Measurements from ENCODE around the gene DACH1.

The DACH1 gene

DNA sequence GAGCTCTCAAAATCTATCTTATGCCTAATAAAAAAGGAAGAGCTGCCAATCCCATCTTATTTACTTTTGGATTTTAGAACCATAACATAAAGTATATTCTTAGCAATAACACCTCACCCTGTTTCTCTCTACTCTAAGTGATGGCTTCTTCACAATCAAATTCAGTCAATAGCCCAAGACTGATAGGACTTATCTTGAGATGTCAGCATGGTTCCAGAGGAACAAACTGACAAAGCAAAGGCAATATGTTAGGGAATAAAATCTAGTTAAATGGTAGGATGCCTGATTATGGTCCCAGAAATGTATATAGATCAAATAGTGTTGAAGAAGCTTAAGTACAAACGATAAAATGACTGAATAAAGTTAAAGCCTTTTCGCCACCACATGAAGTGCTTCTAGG lies 36.3 kb downstream of the DACH1 start:
- no peak for DNase-seq (ENCODE audit: low read depth in 1 of 2, low spot score in 1 of 2)

DNA sequence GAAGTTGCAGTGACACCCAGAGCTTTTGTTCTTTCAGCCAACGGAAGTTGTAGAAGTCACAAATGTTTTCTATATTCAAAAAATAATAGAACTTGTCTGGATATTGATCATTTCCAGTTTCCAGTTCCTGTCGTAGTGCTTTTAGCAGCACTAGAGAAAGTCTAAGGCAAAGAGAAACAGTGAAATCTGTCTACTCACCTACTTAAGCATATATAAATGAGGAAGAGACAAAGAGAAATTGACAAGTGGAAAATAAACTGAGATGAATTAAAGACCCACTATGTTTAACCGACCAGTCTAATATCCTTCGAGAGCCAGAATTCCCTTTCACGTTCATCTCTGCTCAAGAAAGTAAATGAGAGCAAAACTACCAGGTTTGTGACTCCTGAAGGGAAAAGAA lies 36.7 kb downstream of the DACH1 start:
- no peak for DNase-seq (ENCODE audit: low read depth in 1 of 2, low spot score in 1 of 2)

DNA sequence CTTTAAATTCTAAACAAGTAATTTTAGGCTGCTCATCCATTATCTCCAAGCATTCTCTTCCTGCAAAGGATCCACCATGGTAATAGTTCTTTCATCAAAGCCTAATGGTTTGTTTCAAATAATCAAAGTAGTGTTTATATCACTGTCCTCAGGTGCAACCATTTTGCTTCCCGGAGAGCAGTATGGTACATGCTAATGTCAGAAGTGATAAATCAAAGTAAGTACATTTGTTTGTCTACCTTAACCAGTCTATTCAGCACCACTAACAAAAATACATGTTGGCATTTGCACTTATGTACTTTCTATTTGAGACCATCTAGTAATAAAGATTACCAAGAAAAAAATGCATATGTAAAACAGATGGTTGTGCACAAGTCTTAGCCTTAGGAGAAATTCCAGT lies 37.5 kb downstream of the DACH1 start:
- DNase-seq (ENCODE audit: low read depth in 1 of 2, low spot score in 1 of 2) = no peak

DNA sequence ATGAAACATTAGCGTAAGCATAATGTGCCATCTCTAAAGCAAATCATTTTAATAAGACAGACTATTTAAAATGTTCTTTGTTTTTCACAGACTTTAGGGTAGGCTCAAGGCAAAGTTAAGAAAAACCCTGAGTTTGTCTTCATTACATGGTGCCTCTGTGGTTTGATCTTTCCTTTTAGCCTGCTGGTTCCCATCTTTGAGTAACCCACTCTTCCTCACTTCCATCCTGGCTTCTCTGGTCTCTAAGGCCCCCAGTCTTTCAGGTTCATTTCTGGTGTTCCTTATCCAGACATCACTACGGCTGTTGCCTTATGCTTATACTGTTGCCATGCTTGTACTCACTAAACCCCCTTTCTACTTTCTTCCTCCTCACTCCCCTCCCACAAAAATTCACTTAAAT lies 38.4 kb downstream of the DACH1 start:
- no peak for DNase-seq (ENCODE audit: low read depth in 1 of 2, low spot score in 1 of 2)

DNA sequence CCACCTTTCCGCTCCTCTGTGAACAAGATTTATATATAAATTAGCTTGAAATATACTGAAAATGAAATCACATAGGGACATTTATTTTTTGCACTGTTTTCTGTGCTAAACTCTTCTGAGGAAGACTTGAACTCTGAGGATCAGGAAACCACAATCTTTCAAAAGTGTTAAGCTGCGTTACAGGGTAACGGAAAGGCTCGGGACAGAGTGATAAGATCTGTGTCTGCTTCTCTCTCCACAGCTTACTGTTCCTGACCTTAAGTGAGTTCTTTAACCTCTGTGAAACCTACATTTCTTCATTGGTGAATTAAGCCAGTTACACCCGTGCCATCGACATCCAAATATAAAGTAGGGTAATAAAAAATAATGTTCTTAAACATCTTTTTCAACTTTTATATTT lies 38.9 kb downstream of the DACH1 start:
- no peak for DNase-seq (ENCODE audit: low read depth in 1 of 2, low spot score in 1 of 2)

DNA sequence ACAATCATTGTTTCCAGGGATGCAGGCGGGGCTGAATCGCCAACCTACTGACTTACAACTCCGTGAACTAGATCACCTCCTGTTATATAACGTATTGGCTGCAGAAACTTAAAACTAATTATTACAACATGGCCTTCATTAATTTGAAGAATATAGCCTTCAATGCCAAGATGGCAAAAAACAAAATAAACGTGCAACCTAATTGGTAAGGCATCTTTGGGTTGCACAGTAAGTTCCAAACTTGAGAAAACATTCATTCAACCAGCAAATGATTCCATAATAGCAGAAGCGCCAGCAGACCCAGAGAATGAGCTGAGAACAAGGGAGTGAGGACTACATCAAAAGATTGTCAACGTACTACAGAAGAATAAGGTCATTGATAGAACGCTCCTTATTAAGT lies 39.8 kb downstream of the DACH1 start:
- DNase-seq (ENCODE audit: low read depth in 1 of 2, low spot score in 1 of 2) = no peak

DNA sequence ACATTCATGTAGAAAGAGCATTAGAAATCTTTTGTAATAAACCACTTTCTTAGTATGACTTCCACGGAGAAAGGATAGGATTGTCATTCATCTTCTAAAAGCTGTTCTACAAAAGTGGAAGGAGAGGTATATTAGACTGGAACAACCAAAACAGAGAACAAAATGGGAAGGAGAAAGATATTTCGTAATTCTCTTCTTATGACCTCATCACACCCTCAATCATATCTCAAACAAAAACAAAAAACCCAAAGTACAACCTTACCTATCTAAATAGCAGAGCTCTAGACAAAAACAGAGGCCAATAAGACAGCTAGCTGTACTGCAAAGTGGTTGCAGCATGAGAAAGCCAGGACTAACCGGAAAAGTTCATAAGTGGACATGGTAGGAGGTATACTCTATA lies 46.3 kb downstream of the DACH1 start:
- DNase-seq (ENCODE audit: low read depth in 1 of 2, low spot score in 1 of 2) = no peak

DNA sequence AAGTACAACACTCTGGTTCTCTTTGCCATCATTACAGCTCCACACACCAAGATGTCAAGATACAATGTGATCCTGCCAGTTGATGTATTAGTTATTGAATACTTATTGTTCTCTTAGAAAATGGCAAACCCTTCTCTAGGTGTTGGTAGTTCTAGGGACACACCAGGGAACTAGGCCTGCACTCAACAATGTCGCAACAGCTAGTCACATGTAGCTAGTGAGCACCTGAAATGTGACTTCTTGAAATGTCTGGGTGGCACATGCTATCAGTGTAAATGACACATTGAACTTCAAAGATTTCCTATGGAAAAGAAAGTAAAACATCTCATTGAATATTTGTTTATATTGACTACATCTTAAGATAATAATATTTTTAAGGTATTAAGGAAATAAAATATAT lies 49.7 kb downstream of the DACH1 start:
- DNase-seq (ENCODE audit: low read depth in 1 of 2, low spot score in 1 of 2) = no peak

DNA sequence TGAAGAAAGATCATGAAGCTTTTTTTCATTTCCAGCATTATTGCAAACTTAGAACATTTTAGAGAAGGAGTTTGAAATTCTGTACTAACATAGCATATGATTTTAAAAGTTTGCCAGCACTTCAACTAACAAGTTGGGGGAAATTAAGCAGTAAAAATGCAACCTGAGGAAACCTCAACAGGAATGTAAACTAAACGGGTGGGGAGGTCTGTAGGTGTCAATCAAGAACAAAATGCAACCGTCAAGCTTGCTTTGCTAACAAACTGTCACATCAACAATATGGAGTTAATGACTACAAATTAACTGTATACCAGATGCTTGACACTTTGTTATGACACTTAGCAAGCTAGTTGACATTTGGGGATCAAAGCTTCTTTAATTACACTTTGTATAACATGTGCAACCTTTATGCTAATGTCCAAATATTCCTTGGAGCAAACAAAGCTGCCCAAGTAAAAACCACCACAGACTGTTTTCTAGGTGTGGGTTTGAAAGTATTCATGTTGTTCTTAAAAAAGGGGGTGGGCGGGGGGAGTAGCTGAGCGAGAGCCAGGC lies 52.1 kb downstream of the DACH1 start:
- no peak for DNase-seq (ENCODE audit: low read depth in 1 of 2, low spot score in 1 of 2)

DNA sequence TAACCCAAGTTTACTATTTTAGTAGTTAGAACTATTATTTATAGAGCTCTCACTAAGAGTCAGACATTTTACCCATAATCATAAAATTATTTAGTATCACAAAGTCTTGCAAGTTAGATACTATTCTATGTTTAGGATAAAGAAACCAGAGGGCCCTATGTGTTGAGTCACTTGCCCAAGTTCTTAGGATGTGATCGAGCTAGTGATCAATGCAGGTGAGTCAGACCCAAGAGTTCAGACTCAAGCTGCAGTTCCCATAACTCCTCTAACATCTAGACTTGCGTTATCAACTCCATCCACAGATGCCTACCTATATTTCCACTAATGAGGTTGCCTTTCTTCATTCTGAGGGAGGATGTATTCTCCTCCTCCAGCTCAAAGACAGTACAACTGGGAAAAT lies 53.8 kb downstream of the DACH1 start:
- no peak for DNase-seq (ENCODE audit: low read depth in 1 of 2, low spot score in 1 of 2)

DNA sequence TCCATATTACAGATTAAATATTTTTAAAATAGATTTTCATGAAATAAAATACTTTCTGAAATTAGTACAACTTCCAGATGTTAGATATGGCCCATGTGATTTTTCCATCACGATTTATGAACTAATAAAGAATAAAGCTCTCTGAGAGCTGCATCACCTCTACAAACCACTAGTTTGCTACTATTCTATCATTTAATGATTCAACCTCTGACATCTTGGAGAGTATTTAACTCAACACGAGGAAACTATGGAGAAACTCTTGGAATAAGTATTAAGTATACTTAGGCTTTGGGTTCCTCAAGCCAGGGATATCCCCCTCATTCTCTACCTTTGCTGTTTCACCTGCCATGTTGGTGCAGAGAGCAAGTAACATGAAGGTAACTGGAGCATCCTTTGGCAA lies 55.7 kb downstream of the DACH1 start:
- DNase-seq (ENCODE audit: low read depth in 1 of 2, low spot score in 1 of 2) = no peak

DNA sequence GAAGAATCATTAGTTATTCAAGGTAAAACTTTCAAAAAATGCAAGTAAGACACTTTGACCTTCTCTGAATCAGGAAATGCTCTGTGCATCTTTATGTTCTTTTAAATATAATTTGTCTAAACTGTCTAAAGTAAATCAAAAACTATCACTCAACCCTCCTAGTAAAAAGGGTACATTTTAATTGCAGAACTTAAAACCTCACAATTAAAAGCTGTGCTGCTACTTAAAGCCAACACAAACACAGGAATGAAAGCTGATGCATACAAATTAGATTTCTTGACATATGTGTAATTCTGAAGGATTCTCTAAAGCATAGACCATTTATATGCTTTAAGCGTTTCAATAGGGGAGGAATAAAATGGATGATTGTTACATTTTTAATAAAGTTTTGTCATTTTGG lies 58.3 kb downstream of the DACH1 start:
- no peak for DNase-seq (ENCODE audit: low read depth in 1 of 2, low spot score in 1 of 2)

DNA sequence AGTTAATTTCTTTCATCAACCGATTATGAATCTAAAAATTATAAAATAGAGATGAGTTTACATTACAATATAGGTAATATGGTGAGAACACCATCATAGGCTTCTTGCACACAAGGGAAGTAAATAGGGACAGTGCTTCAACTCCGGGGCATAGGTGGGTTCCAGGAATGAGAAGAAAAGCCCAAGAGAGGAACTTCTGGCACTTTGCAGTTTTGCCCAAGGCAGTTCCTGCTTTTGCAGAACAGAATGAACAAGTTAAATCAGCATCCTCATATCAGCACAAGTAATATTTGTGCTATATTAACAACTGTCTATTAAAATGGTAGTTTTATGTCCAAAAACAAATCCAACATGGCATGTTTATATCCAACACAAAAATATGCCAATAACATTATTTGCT lies 60.1 kb downstream of the DACH1 start:
- DNase-seq (ENCODE audit: low read depth in 1 of 2, low spot score in 1 of 2) = no peak

DNA sequence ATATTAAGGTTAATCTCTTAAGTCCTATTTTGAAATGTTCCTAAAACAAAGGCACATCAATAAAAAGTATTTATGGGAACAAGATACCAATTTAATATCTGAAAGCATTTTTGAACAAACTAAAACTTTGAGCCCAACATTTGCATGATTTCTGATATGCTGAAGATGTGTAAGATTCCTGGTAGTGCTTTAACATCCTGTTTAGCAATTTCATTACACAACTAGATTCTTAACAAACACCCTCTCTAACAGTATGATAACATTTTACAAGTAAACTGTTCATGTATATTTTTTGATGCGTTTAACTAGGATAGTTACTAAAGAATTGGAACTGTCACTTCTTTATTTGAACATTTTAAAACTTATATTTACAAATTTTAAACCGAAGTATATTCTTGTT lies 63.9 kb downstream of the DACH1 start:
- DNase-seq (ENCODE audit: low read depth in 1 of 2, low spot score in 1 of 2) = no peak

DNA sequence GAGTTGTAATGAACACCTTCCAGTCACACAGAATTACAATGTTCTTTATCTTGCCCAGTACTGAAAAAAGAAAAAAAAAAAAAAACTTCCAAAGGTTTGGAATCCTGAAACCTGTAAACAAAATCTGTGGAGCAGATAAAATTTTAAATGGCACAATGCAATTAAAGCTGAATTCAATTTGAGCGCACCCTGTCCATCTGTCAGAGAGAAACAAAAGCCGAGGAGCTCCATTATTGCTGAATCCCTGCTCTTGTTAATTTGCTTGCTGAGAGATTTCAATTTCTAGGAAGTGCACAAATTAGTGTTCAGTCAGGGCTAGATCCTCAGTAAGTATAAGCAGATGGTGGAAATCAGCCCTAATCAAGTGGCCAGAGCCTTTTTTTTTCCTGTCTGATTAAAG lies 65.2 kb downstream of the DACH1 start:
- DNase-seq (ENCODE audit: low read depth in 1 of 2, low spot score in 1 of 2) = no peak

DNA sequence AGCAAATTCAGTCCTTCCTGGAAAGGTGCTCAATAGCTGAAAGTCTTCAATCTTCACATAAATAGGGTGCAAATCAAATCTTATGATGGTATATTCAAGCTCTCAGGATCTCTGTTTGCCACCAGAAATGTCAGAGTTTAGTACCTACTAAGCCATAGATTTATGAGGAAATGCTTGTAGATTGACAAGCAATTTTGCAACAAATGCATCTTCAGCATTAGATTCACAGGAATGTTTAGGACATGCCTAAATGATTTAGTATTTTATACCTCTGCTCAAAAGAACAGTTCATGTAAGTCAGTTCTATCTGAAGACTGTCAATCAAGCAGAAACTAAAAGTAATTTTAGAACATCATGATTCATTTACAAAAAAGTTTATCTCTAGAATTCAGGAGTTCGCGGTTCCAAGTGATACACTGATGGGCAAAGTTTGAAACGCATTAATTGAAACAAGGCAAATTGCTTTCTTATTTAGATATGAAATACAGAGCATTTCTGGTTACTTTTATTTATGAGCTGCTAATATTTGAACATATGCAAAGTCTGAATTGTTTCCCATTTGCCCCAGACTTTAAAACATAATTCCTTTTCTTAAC lies 65.7 kb downstream of the DACH1 start:
- DNase-seq (ENCODE audit: low read depth in 1 of 2, low spot score in 1 of 2) = no peak

DNA sequence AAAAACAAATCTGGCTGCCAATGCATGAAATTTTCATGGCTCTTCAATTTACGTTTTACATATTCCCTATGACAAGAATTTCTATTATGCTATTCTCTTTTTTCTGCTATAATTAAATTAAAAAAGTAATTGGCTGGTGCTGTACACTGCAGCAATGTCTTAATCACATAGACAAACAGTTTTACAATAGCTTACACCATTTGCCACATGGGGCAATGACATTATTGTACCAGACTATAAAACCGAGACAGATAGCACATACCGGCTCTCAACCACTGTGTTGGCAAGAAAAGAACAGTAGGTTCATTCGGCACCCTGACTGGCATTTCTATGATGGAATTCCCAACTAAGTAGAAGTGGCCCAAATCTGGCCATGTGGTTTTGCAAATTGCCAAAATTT lies 67.7 kb downstream of the DACH1 start:
- DNase-seq (ENCODE audit: low read depth in 1 of 2, low spot score in 1 of 2) = no peak

DNA sequence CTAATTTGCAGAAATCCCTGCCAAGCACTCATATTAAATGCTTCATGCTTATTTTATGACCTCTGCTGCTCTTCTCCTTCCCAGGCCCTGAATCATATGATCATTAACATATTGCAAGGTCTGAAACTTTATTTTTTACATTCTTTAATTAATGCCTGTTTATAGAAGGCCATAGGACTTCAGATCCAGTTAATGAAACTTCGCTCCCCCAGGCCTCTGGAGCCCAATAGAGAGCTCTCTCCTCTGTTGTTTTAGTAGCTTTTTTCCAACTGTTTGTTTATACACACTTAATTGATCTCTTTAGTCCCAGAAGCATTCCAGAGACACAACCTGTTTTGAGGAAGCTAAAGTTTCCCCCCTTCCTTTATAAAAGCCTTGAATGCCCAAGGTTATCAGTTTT lies 68.3 kb downstream of the DACH1 start:
- no peak for DNase-seq (ENCODE audit: low read depth in 1 of 2, low spot score in 1 of 2)

DNA sequence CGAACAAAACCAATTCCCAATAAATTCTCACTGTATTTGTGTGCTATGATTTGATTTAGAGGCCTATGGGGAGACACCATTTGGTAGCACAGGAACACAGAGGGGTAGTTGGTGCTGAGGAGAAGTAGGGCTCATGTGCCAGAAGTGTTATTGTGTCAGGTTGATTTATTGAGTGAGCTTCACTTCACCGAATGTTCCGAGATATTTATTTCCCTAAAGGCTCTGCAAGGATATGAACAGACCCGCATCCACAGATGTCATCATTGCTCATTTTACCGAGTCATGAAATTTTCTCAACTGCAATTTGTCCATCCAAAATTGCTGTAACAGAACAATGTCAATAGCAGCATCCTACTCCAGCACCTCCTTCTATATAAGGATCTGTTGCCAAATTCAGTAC lies 69.5 kb downstream of the DACH1 start:
- DNase-seq (ENCODE audit: low read depth in 1 of 2, low spot score in 1 of 2) = no peak

DNA sequence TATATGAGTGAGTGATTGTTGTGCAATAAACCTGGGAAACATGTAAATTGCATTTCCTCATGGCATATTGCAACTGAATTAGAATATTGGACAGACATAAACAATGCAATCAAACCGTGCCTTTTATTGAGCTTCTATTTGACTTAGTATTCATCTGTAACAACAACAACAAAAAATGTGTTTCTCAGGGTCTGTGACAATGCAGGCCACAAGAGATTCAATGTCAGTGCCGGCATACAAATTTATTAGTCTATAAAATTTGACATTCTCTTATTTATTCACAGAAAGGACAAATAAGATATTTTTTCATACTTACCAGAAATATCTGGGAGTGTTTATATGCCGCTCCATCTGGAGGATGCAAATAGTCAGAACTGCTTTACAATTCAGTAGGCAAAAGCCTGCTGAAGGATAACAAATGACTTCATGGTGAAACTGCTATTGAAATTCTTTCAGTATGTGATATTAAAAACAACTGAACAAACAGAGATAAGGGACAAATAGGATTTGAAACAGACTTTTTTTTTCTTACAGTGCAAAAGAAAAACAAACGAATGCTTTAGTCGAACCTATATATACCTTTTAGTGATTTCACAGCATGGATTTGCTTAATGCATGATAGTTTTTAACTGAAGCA lies 77.2 kb downstream of the DACH1 start:
- no peak for DNase-seq (ENCODE audit: low read depth in 1 of 2, low spot score in 1 of 2)

DNA sequence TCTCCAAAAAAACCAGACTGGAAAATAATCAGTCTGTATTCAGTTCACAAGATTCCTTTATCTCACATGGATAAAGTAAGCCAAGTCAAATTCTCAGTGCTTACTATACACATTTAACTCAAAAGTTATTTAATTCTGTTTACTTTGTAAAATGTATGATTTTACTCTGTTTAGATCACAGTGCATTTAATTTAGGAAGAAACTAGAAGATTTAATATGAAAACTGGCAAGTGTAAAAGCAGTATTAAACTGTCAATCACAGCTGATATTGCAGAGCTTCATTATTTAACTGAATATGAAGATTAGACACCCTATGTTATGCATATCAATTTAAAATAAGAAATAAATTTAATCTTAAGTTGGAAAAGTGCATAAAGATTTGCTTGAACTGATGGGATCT lies 78.0 kb downstream of the DACH1 start:
- DNase-seq (ENCODE audit: low read depth in 1 of 2, low spot score in 1 of 2) = no peak

DNA sequence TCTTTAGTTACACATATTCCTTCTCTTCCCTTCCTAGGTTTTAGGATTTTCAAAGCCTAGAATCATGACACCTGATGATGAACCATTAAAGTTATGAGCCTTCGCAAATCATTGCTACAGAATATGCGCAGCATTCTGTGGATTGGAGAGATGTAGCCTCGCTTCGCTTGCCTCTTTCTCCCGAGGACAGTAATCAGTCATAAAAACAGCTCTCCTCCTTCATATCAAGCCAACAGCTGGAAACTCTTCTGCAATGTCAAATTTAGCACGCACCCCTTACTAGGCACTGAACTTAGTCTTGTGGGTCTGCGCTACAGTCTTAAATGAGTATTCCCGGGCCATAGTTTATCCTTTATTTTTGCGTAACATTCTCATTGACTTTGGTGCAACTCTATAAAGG lies 79.6 kb downstream of the DACH1 start:
- DNase-seq (ENCODE audit: low read depth in 1 of 2, low spot score in 1 of 2) = no peak

DNA sequence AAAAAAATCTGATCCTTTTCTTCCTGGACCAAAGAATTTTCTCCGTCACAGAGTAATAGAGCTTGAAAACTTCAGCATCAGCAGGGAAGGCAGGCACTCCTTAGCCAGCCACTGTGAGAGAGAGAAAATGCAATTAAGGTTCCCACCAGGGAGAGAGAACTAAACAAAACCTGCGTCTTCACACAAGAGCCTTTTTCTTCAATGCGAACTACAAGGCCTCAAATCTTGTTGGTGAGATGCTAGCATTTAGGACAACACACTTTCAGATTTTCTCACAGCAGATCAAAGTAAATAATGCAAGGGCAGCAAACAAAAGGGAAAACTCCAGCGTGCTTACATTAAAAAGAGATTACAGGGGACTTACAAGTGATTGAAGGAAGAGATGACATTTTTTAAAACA lies 80.1 kb downstream of the DACH1 start:
- no peak for DNase-seq (ENCODE audit: low read depth in 1 of 2, low spot score in 1 of 2)
